Prostate gland (tissue), 2 donors: Measurements from ENCODE around the gene ARHGAP4.

ENCODE experiments used
- CTCF ChIP-seq, 4 experiments: fragments of 200-600 bp in 2 of 4; fragments of 450-650 bp in 2 of 4; sonication (generic) in 2 of 4; IDR thresholded peaks; 1 replicate in 3 of 4; 2 replicates in 1 of 4; pipeline ENCODE4 v1.5.1; 2016 to 2019; ENCODE audit warnings: antibody characterized with exemption in 4 of 4, mild to moderate bottlenecking in 2 of 4, moderate library complexity in 2 of 4
- POLR2A ChIP-seq: fragments of 450-650 bp; IDR thresholded peaks from one replicate; pipeline ENCODE4 v1.6.1; 2016; ENCODE audit warnings: antibody characterized with exemption, mild to moderate bottlenecking

- no peak for TF ChIP-seq CTCF (IDR thresholded peaks at IDR 0.05)
- TF ChIP-seq POLR2A: no peak
These were observed 5.7 kb upstream of the ARHGAP4 start for GRCh38 chrX:153931748-153932147.
